Measurements from ENCODE around the gene C1QTNF9.
A peak's percentile ranks its signal among the peaks of the same experiment; 100 is the strongest.
"Not testable (repeated sequence)": the region's sequence is repeated elsewhere in the genome, so short reads cannot be mapped to it uniquely, and the experiment has no call there.

Gene C1QTNF9

DNA sequence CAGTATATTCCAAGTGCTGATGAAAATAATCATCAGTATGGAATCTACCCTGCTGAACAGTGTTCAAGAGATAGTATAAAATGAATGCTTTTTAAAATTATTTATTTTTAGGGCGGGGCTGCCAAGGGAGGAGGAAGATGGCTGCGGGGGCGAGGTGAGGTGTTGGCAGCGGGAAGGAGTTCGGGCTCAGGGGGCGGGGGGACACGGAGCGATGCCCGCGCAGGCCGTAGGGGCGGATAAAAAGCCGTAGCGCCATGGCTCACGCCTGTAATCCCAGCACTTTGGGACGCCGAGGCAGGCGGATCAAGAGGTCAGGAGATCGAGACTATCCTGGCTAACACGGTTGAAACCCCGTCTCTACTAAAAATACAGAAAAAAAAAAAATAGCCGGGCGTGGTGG lies 18.2 kb downstream of the C1QTNF9 start:
- DNase-seq, result not testable (repeated sequence)

DNA sequence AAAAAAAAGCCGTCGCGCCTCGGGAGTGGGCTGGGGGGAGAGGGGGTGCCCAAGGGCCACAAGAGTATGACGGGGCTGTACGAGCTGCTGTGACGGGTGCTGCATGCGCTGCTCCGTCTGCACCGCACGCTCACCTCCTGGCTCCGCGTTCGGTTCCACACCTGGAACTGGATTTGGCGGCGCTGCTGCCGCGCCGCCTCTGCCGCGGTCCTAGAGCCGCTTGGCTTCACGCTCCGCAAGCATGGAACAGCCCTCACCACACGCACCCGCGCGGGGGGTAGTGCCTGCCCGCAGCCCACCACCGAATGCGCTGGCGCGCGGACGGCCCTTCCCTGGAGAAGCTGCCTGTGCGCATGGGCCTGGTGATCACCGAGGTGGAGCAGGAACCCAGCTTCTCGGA lies 18.8 kb downstream of the C1QTNF9 start:
- DNase-seq, result peak; percentile 40

DNA sequence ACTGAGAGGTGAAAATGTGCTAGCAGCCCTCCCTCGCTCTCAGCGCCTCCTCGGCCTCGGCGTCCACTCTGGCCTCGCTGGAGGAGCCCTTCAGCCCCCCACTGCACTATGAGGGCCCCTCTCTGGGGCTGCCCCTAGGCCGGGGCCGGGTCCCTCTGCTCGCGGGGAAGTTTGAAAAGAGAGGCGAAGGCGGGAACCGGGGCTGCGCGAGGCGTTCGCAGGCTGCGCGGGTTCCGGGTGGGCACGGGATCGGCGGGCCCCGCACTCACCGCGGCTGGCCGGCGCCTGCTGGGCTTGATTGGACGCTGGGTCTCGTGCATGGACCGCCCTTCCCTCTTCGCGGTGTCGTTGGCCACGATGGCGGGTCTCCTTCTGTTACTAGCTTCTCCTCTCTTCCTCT lies 29.3 kb downstream of the C1QTNF9 start:
- DNase-seq, result no peak

- DNase-seq, result no peak
Measured at GRCh38 chr13:24339937-24340607, 30.7 kb downstream of the C1QTNF9 start.

DNA sequence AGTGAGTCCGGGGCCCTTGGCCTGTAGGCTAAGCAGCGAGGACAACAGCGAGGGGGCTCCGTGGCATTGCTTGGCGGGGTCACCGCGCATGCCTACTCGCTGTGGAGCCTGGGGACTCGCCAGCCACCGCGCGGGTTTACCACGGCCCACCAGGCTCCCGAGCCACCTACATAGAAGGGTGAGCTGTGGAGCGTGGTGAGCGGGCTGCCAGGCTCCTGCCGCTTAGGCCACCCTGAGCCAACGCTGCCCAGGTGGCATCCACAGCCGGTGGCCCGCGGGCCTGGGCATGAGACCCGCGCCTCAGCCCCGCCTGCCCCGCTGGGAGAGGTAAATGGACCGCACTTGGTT lies 31.2 kb downstream of the C1QTNF9 start:
- DNase-seq, result no peak

- DNase-seq, result no peak
Measured at GRCh38 chr13:24341439-24341838, 32.1 kb downstream of the C1QTNF9 start.

DNA sequence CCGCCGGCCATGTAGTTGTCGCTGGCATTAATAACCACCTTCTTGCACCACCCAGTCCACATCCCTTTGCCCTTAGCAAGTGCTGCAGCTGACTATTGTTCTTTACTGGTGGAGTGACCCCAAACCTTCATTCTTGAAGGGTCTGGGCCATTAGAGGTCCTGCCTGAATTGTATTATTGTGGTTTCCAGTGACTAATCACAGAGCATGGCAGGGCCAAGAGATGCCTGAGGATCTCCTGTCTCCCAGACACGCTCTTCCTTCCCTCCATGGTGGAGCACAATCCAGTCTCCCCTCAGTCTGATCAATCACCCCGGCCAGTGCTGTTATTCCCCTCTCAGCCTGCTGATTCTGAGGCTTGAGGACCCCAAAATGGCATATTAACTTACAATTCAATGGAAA lies 39.0 kb downstream of the C1QTNF9 start:
- no peak for DNase-seq

DNA sequence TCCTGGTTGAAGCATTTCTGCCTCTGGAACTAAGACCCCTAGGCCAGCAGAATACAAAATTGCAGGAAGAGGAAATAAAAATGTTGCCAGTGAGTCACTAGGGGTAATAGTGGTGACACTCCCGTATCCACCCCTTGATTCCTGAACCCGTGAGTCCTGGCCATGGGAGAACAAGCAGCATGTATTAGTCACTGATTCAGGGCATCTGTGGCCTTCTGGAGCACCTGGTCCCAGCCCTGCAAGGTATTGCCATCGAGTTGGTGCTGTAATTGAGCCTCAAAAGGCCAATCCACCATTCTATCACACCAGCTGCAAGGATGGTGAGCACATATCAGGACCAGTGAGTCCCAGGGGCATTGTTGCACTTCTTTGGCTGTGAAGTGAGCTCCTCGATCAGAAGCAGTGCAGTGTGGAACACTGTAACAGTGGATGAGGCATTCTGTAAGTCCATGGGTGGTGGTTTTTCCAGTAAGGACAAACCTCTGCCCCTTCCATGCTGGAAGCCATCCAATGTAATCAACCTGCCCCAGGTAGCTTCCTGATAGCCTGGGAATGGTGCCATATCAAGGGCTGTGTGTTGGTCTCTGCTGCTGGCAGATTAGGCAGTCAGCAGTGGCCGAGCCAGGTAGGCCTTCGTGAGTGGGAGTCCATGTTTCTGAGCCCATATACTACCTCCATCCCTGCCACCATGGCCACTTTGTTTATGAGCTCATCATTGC lies 39.6 kb downstream of the C1QTNF9 start:
- DNase-seq, result no peak

DNA sequence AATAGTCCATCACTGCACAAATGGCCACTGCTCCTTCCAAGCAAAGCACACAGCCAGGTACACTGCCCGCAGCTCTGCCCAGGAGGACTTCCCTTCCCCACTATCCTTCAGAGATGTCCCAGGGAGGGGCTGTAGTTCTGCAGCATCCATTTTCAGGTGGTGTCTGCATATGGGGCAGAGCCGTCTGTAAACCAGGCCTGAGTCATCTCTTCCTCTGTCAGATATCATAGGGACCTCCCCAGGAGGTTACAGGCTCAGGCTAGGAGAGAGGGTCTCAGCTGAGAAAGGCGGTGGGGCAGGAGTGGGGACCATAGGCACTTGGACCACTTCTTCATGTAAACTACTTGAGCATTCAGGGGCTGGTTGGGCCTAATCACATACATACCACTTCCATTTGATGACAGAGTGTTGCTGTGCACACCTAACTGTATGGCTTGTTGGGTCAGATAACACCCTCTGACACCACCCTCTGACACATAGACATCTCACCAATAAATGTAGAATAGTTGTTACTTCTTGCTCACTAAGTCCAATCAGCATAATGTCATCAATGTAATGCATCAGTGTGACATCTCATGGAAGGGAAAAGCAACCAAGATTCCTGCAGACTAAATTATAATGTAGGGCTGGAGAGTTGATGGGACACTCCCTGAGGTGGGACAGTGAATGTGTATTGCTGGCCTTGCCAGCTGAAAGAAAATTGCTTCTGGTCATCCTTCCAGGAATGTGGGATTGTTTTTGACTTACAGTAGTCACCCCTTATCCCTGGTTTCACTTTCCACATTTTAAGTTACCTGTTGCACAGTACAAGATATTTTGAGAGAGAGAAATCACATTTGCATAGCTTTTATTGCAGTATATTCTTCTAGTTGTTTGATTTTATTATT lies 40.6 kb downstream of the C1QTNF9 start:
- DNase-seq, result not testable (repeated sequence)

DNA sequence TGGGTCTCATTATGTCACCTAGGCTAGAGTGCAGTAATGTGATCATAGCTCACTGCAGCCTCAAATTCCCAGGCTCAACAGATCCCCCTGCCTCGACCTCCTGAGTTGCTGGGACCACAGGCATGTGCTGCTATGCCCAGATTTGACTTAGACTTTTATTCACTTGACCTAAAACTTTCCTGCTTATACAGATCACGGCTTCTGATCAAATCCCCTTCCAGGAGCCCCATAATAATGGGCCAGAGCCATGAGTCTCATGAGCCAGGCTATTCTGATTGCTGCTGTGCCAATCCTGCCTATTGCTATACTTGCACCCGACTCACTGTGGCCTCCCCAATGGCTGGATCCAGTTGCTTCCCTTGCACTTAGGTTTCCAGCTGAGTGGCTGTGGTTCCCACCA lies 42.0 kb downstream of the C1QTNF9 start:
- no peak for DNase-seq

DNA sequence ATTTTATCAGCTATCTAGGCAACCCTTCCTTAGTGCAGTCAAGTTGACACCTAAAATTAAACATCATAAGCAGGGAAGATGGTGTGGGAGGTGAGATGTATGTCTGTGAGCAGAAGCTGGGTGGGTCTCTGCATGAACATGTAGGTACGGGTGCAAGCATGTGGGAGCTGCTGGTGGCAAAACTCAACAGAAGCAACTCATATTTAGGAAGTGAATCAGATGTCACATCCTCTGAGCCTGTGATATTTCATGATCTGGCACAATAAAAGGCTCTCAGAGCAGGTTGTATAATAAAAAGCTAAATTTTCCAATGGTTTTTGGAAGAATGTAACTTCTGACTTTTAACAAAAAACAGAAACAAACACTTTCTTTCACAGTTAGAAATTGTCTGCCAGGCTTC lies 44.4 kb downstream of the C1QTNF9 start:
- DNase-seq, result no peak

DNA sequence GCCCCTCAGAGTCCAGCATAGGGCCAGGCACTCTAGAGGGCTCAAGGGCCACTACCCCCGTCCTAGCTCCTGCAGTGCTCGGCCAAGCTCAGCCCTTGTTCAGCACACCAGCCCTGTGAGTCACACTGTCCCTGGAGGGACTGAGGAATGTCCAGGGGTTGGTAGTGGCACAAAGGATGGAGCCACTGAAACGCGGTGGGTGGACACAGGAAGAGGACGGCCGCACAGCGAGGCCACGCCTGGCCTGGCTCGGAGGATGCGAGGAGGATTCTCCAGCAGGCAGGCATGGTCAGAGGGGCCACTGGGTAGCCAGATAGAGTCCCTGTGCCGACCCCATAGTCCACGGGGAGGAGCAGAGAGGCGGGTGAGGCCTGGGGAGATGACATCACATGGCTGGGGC lies 45.7 kb downstream of the C1QTNF9 start:
- DNase-seq, result no peak

DNA sequence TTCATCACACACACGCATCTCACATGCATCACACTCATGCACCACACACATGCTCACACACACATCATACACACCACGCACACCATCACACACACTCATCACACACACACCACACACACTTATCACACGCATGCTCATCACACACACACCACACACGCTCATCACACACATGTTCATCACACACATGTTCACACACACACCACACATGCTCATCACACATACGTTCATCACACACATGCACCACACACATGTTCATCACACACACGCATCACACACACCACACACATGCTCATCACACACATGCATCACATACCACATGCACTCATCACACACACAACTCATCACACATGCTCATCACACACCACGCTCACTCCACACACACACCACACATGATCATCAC lies 46.9 kb downstream of the C1QTNF9 start:
- DNase-seq, result no peak

- DNase-seq, result no peak
Measured at GRCh38 chr13:24356837-24357236, 47.5 kb downstream of the C1QTNF9 start.

- DNase-seq, result no peak
Measured at GRCh38 chr13:24357756-24358155, 48.4 kb downstream of the C1QTNF9 start.

DNA sequence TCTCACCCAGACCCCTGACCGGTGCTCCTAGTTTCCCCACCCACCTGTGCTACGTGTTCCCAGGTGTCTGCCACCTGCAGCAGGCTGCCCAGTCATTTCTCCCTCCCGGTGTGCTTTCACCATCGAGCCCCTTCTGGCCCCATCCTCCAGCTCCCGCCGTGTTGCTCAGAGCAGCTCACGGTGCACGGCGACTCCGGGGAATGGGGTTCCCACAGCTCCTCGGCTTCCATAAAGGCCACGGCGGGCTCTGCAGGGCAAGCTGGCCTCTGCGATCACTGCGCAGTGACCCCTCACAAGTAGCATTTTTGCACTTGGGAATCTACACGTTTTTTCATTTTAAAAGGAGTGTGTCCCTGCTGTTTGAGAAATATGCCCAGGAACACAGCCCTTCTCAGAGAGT lies 49.5 kb downstream of the C1QTNF9 start:
- not testable (repeated sequence) for DNase-seq

GRCh38 chr13:24359252-24359651 lies 49.9 kb downstream of the C1QTNF9 start:
- not testable (repeated sequence) for DNase-seq

GRCh38 chr13:24360106-24360505 lies 50.7 kb downstream of the C1QTNF9 start:
- DNase-seq, result no peak

DNA sequence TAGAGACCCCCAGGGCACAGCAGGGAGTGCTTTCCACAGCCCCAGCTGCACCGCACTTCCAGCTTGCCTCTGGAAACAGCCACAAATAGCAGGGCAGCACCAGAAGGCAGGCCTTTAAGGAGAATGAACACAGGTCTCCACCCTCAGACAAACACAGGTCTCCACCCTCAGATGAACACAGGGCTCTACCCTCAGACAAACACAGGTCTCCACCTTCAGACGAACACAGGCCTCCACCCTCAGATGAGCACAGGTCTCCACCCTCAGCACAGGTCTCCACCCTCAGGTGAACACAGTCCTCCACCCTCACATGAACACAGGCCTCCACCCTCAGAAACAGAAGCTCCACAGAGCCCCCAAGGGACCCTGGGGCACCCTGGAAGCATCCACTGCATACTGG lies 51.7 kb downstream of the C1QTNF9 start:
- no peak for DNase-seq

GRCh38 chr13:24361852-24362366 lies 52.5 kb downstream of the C1QTNF9 start:
- DNase-seq, result no peak

DNA sequence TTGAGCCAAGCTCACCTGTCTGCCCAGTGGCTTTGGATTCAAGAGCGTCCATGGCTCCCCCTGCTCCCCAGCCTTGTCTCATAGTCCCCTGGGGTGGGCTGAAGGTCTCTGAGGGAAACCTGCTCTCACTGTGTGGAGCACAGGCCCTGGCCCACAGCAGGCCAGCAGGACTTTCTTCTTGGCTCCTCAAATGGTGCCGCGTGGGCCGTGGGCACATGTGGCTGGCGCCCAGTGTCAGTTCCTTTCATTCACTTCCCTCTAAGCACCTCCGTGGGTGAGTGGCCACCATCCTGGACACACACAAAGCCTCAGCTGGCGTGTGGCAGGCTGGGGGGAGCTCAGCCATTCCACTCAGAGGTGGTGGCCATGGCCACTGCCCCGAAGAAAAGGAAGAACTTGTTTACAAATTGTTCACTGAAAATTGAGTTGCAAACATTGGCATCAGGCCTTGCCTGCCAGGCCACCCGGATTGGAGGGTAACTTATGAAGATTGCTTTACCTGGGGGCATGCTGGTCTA lies 53.1 kb downstream of the C1QTNF9 start:
- DNase-seq, result no peak

DNA sequence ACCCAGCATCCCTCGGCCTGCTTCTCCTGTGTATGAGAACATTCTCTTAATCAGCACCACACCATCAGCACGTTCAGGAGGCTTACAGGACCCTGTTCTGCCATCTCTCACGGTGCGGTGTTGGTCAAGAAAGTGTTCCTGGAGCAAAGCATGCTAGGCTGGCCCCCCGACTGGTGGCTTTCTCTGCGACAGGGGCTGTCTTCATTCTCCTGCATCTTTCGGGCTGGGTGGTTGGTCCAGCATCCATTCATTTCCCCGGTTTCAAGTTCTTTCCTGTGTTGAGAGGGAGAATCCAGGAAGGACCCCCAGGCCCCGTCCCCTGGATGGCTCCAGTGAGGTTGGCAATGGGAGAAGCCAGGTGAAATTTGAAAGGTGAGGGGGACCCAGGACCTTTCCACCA lies 55.8 kb downstream of the C1QTNF9 start:
- DNase-seq, result no peak

DNA sequence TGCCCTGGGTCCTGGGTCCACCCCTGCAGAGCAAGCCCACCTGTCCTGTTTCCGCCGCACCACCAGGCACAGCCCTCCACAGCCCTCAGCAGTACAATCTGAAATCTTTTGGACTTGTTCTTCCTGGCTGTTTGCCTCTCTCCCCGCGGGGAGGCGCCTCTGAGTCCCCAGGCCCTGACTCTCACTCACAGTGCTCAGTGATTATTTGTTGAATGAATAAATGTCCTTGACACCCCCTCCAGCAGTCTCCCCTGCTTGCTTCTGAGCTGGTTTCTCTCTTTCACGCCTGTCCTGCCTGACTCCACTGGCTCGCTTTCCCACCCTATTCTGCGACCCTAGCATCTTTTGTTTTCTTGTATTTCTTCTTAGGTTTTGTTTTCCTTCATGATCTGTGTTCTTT lies 56.9 kb downstream of the C1QTNF9 start:
- not testable (repeated sequence) for DNase-seq
